Spleen (tissue), 7 donors: ENCODE measurements around the gene N4BP2L2.

Source experiments
- CTCF ChIP-seq, 11 experiments: fragments of 200-600 bp in 7 of 11; fragments of 450-650 bp in 4 of 11; sonication (generic) in 4 of 11; IDR thresholded peaks in 8 of 11; conservative IDR thresholded peaks in 3 of 11; 1 replicate in 7 of 11; 2 replicates in 4 of 11; pipeline versions ENCODE4 v1.4.0 to v1.8.0; 2016 to 2021; ENCODE audit warnings: antibody characterized with exemption in 11 of 11, inconsistent platforms in 4 of 11, mild to moderate bottlenecking in 1 of 11
- POLR2A ChIP-seq, 3 donors: fragments of 450-650 bp; IDR thresholded peaks; one replicate each; pipeline ENCODE4 v1.5.1; 2017; ENCODE audit warnings: antibody characterized with exemption in 3 of 3, mild to moderate bottlenecking in 1 of 3
- donor health status: DM: no; HTN: no; CAD: no; lungs with moderate emphysema.
- donor health status: DM: no; HTN: no; CAD: no.
- donor health status: DM: no; HTN: no; CAD: no.

- TF ChIP-seq CTCF (IDR thresholded peaks at IDR 0.05 in 8 of 11, conservative IDR thresholded peaks at IDR 0.05 in 3 of 11) (no peak), POLR2A (IDR thresholded peaks at IDR 0.05) (no peak)
Measured at GRCh38 chr13:32582991-32583390, 44.4 kb upstream of the N4BP2L2 start.
